Mesothelial cell of epicardium (in vitro differentiated cells): ENCODE measurements around the gene PTRH1. TPM values are rescaled to one million over a fixed set of nuclear protein-coding genes. Genes with fewer than 3 reads are reported as not detected.

Source experiments
- DNase-seq, 2 experiments: peaks; one replicate each; pipeline ENCODE4 v3.0.0; 2021; ENCODE audit warnings: low spot score in 2 of 2; ENCODE audit not compliant: unreplicated experiment in 2 of 2
- H3K27ac Mint-ChIP-seq: 2 replicates; pipeline ENCODE4 v1.8.0; 2021; ENCODE audit warnings: mixed read lengths
- H3K27me3 Mint-ChIP-seq: 2 replicates; pipeline ENCODE4 v1.8.0; 2021; ENCODE audit warnings: low read depth, mixed read lengths
- H3K36me3 Mint-ChIP-seq: 2 replicates; pipeline ENCODE4 v1.8.0; 2021; ENCODE audit warnings: mixed read lengths
- H3K4me1 Mint-ChIP-seq: 2 replicates; pipeline ENCODE4 v1.8.0; 2021; ENCODE audit warnings: mixed read lengths
- H3K4me3 Mint-ChIP-seq: 2 replicates; pipeline ENCODE4 v1.8.0; 2021; ENCODE audit warnings: mild to moderate bottlenecking, moderate library complexity, mixed read lengths
- H3K9me3 Mint-ChIP-seq: 2 replicates; pipeline ENCODE4 v1.8.0; 2021; ENCODE audit warnings: mixed read lengths
- total RNA-seq: library from RNA; stranded (reverse); gene quantifications from 3 replicates; pipeline ENCODE4 v1.2.1, GENCODE V29; 2021
- TF ChIP-seq, protein P1 (sequence below): fragments of 200-600 bp; sonication (generic); IDR thresholded peaks from one replicate; pipeline ENCODE4 v1.5.0; 2021; ENCODE audit warnings: antibody characterized with exemption; ENCODE audit not compliant: unreplicated experiment

PTRH1 gene
- total RNA-seq, 1 donor from 2014 or later, result 9.5 TPM

GRCh38 chr9:127706836-127707241 lies 8.6 kb downstream of the PTRH1 start, which contains the start of gene CFAP157:
Gene CFAP157 (plus strand): TSS chr9:127706988. CDS start chr9:127707032, 44 bp downstream.
- H3K4me3 Mint-ChIP-seq, result no peak within 1 kb of the TSS
- peaks cover 5% of the 10 kb centered on the region for H3K4me1 Mint-ChIP-seq
- no peak for DNase-seq
- H3K27ac Mint-ChIP-seq, result no peak within 1 kb of the TSS
- peaks cover 3% of the 10 kb centered on the region for H3K9me3 Mint-ChIP-seq
- TF ChIP-seq, protein P1, sequence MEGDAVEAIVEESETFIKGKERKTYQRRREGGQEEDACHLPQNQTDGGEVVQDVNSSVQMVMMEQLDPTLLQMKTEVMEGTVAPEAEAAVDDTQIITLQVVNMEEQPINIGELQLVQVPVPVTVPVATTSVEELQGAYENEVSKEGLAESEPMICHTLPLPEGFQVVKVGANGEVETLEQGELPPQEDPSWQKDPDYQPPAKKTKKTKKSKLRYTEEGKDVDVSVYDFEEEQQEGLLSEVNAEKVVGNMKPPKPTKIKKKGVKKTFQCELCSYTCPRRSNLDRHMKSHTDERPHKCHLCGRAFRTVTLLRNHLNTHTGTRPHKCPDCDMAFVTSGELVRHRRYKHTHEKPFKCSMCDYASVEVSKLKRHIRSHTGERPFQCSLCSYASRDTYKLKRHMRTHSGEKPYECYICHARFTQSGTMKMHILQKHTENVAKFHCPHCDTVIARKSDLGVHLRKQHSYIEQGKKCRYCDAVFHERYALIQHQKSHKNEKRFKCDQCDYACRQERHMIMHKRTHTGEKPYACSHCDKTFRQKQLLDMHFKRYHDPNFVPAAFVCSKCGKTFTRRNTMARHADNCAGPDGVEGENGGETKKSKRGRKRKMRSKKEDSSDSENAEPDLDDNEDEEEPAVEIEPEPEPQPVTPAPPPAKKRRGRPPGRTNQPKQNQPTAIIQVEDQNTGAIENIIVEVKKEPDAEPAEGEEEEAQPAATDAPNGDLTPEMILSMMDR, result no peak
- no peaks in the 10 kb centered on the region for H3K27me3 Mint-ChIP-seq
- H3K36me3 Mint-ChIP-seq, result no peaks in the 10 kb centered on the region

- no peaks in the 10 kb centered on the region for H3K36me3 Mint-ChIP-seq
- no peak for DNase-seq
- no peak overlapping the region for H3K27ac Mint-ChIP-seq
- H3K4me1 Mint-ChIP-seq, result peaks cover 2% of the 10 kb centered on the region
- peaks cover 3% of the 10 kb centered on the region for H3K9me3 Mint-ChIP-seq
- TF ChIP-seq, protein P1, result no peak
- H3K4me3 Mint-ChIP-seq, result no peak overlapping the region
- H3K27me3 Mint-ChIP-seq, result no peaks in the 10 kb centered on the region
Measured at GRCh38 chr9:127705577-127706379, 9.7 kb downstream of the PTRH1 start.

DNA sequence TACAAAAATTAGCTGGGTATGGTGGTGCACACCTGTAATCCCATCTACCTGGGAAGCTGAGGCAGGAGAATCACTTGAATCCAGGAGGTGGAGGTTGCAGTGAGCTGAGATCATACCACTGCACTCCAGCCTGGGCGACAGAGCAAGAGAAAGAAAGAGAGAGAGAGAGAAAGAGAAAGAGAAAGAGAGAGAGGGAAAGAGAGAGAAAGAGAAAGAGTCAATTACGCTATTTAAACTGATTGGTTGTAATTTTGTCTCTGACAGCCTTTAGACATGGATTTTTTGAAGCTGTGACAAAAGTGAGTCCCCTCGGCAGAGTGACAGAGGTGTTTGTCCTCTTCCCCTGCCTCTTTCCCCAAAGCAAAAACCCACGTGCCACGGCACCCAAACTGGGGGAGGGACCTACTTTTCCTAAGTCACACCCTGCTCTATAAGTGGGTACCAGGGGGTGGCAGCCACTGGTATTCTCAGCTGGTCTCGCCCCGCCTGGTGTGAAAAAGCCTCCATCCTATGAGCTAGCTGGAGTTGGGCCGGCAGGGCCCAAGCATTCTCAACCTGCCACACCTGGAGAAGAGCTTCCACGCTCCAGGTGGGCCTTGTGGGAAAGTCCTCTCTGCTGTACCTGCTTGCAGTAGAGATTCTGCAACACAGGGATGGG lies 12.0 kb downstream of the PTRH1 start:
- H3K4me1 Mint-ChIP-seq, result peaks cover 14% of the 10 kb centered on the region
- H3K27me3 Mint-ChIP-seq, result no peaks in the 10 kb centered on the region
- no peak for DNase-seq
- H3K36me3 Mint-ChIP-seq, result no peaks in the 10 kb centered on the region
- H3K4me3 Mint-ChIP-seq, result no peak overlapping the region
- peaks cover under 1% of the 10 kb centered on the region for H3K9me3 Mint-ChIP-seq
- H3K27ac Mint-ChIP-seq, result no peak overlapping the region
- TF ChIP-seq, protein P1, result no peak

DNA sequence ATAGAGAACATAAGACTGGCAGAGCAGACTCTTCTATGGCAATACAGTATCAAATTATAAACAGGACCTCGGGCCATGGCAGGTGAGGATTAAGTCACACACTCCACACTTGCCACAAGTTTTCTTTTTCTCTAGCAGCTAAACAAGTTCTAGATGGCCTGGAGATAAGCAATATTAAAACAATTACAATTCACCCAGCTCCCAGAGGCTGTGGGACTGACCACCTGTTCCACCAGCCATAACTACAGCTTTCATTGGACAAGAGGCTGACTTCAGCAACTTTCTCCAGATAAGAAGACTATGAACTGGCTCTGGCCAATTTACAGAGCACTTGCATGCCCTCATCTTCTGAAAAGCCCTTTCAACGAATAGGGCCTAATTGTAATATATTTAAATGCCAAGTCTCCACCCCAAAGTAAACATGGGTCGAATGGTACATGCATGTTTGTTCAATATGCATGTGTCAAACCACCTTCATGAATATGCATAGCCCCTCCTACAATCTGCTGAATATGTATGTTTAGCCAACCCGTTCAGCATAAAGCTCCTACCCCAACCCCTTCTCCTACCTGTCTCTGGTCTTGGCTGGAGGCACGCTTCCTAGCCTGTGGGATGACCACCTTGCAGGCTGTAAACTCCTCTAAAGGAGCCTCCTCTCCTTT lies 14.7 kb downstream of the PTRH1 start:
- no peak overlapping the region for H3K4me3 Mint-ChIP-seq
- no peaks in the 10 kb centered on the region for H3K36me3 Mint-ChIP-seq
- H3K27ac Mint-ChIP-seq, result no peak overlapping the region
- TF ChIP-seq, protein P1, result no peak
- no peak for DNase-seq
- no peaks in the 10 kb centered on the region for H3K9me3 Mint-ChIP-seq
- H3K4me1 Mint-ChIP-seq, result peaks cover 16% of the 10 kb centered on the region
- no peaks in the 10 kb centered on the region for H3K27me3 Mint-ChIP-seq

DNA sequence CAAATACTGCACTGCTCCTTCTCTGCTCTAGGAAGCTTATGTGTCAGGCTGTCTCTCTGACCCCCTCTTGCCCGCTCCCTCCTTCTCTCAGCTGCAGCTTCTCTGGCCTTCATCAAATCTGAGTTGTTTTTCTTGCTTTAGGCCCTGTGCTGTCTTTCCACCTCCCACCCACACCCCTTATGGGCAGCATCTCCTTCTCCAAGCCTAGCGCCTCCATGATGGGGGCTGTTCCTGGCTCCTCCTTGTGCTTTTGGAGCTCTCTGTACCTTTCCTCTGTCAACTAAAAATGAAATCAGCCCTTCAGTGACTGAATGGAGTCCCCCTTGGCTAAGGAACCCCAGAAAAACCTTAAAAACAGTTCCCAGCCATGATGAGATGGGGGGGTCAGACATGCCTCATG lies 15.3 kb downstream of the PTRH1 start:
- no peaks in the 10 kb centered on the region for H3K9me3 Mint-ChIP-seq
- no peaks in the 10 kb centered on the region for H3K36me3 Mint-ChIP-seq
- H3K27ac Mint-ChIP-seq, result peak overlapping the region; percentile 47
- TF ChIP-seq, protein P1, result no peak
- no peak overlapping the region for H3K4me3 Mint-ChIP-seq
- no peak for DNase-seq
- peaks cover 21% of the 10 kb centered on the region for H3K4me1 Mint-ChIP-seq
- H3K27me3 Mint-ChIP-seq, result no peaks in the 10 kb centered on the region
